Colonic mucosa (tissue), 4 donors: ENCODE measurements around the gene PBX2. TPM values are rescaled to one million over a fixed set of nuclear protein-coding genes. Genes with fewer than 3 reads are reported as not detected.

ENCODE experiments used
- DNase-seq: peaks from one replicate; pipeline ENCODE4 v3.0.0-alpha.2; 2020
- H3K27ac ChIP-seq: fragments of 200-600 bp; one replicate; pipeline ENCODE4 v1.8.0; 2021
- H3K27me3 ChIP-seq: fragments of 200-600 bp; one replicate; pipeline ENCODE4 v1.8.0; 2021
- H3K36me3 ChIP-seq: fragments of 200-600 bp; one replicate; pipeline ENCODE4 v1.8.0; 2021
- H3K4me1 ChIP-seq: fragments of 200-600 bp; one replicate; pipeline ENCODE4 v1.8.0; 2021; ENCODE audit warnings: mild to moderate bottlenecking
- H3K4me3 ChIP-seq: fragments of 200-600 bp; one replicate; pipeline ENCODE4 v1.8.0; 2021
- H3K9ac ChIP-seq, 2 donors: one replicate each; pipeline ENCODE4 v1.7.0; 2013; ENCODE audit warnings: control low read depth in 2 of 2, low read depth in 2 of 2, low read length in 2 of 2
- H3K9me3 ChIP-seq: fragments of 200-600 bp; one replicate; pipeline ENCODE4 v1.8.0; 2021
- intact Hi-C: fragments of 100-400 bp; cut with DNase I; formaldehyde crosslinking; loops from one replicate; pipeline ENCODE4 v1.14.1; 2022
- total RNA-seq, 2 donors: library from RNA; stranded (reverse); fragmentation: NEBNext Ultra II Directional in 1 of 2; extraction: Animal tissue kit (Norgen Biotek cat#: 25700) in 1 of 2; gene quantifications; one replicate each; pipeline ENCODE4 v1.2.1, GENCODE V29; 2021
- TF ChIP-seq, protein P1 (sequence below): fragments of 200-600 bp; IDR thresholded peaks from one replicate; pipeline ENCODE4 v1.8.0; 2022; ENCODE audit warnings: antibody characterized with exemption, mild to moderate bottlenecking
- donor health status: healthy.
- donor health status: DM: no; HTN: no; CAD: no.
- donor health status: DM: no; HTN: no; CAD: no.

PBX2 gene
- total RNA-seq, 2 donors from 2014 or later = 47.5 TPM

- no peak overlapping the region for H3K27ac ChIP-seq
- intact Hi-C loops = no loop called here
- no peak for DNase-seq
- H3K9me3 ChIP-seq = no peaks in the 10 kb centered on the region
- H3K9ac ChIP-seq = no peak overlapping the region
- no peaks in the 10 kb centered on the region for H3K36me3 ChIP-seq
- H3K4me3 ChIP-seq = no peak overlapping the region
- no peaks in the 10 kb centered on the region for H3K27me3 ChIP-seq
- no peaks in the 10 kb centered on the region for H3K4me1 ChIP-seq
- TF ChIP-seq, protein P1, sequence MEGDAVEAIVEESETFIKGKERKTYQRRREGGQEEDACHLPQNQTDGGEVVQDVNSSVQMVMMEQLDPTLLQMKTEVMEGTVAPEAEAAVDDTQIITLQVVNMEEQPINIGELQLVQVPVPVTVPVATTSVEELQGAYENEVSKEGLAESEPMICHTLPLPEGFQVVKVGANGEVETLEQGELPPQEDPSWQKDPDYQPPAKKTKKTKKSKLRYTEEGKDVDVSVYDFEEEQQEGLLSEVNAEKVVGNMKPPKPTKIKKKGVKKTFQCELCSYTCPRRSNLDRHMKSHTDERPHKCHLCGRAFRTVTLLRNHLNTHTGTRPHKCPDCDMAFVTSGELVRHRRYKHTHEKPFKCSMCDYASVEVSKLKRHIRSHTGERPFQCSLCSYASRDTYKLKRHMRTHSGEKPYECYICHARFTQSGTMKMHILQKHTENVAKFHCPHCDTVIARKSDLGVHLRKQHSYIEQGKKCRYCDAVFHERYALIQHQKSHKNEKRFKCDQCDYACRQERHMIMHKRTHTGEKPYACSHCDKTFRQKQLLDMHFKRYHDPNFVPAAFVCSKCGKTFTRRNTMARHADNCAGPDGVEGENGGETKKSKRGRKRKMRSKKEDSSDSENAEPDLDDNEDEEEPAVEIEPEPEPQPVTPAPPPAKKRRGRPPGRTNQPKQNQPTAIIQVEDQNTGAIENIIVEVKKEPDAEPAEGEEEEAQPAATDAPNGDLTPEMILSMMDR = no peak
These were observed 26.3 kb downstream of the PBX2 start for GRCh38 chr6:32163559-32164258.

GRCh38 chr6:32158052-32158451 lies 31.9 kb downstream of the PBX2 start:
- no peaks in the 10 kb centered on the region for H3K27me3 ChIP-seq
- H3K9ac ChIP-seq = no peak overlapping the region
- peaks cover 4% of the 10 kb centered on the region for H3K4me1 ChIP-seq
- no peaks in the 10 kb centered on the region for H3K9me3 ChIP-seq
- intact Hi-C loops = loop anchor here (5.0 kb wide), 1 partner anchor 41 kb away; no protein-coding TSS in a partner anchor
- H3K36me3 ChIP-seq = no peaks in the 10 kb centered on the region
- TF ChIP-seq, protein P1 = no peak
- no peak overlapping the region for H3K4me3 ChIP-seq
- no peak overlapping the region for H3K27ac ChIP-seq
- DNase-seq = no peak

DNA sequence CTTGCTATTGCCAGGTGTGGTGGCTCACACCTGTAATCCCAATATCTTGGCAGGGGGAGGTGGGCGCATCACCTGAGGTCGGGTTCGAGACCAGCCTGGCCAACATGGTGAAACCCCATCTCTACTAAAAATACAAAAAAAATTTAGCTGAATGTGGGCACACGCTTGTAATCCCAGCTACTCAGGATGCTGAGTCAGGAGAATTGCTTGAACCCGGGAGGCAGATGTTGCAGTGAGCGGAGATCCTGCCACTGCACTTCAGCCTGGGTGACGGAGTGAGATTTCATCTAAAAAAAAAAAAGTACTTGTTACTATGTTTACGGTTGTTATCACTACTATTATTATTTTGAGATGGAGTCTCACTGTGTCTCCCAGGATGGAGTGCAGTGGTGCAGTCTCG lies 33.1 kb downstream of the PBX2 start:
- Histone ChIP-seq H3K36me3 (no peaks in the 10 kb centered on the region), H3K9me3 (no peaks in the 10 kb centered on the region), H3K4me3 (no peak overlapping the region), H3K4me1 (peaks cover 4% of the 10 kb centered on the region), H3K27ac (no peak overlapping the region), H3K27me3 (no peaks in the 10 kb centered on the region), H3K9ac (no peak overlapping the region)
- TF ChIP-seq, protein P1 = no peak
- DNase-seq = no peak
- intact Hi-C loops = loop anchor here (5.0 kb wide), 1 partner anchor 40 kb away; no protein-coding TSS in a partner anchor

GRCh38 chr6:32154514-32155161 lies 35.4 kb downstream of the PBX2 start:
- TF ChIP-seq, protein P1 = peak; percentile 44
- peaks cover 4% of the 10 kb centered on the region for H3K4me1 ChIP-seq
- intact Hi-C loops = loop anchor here (5.0 kb wide), 1 partner anchor 37 kb away; no protein-coding TSS in a partner anchor

DNA sequence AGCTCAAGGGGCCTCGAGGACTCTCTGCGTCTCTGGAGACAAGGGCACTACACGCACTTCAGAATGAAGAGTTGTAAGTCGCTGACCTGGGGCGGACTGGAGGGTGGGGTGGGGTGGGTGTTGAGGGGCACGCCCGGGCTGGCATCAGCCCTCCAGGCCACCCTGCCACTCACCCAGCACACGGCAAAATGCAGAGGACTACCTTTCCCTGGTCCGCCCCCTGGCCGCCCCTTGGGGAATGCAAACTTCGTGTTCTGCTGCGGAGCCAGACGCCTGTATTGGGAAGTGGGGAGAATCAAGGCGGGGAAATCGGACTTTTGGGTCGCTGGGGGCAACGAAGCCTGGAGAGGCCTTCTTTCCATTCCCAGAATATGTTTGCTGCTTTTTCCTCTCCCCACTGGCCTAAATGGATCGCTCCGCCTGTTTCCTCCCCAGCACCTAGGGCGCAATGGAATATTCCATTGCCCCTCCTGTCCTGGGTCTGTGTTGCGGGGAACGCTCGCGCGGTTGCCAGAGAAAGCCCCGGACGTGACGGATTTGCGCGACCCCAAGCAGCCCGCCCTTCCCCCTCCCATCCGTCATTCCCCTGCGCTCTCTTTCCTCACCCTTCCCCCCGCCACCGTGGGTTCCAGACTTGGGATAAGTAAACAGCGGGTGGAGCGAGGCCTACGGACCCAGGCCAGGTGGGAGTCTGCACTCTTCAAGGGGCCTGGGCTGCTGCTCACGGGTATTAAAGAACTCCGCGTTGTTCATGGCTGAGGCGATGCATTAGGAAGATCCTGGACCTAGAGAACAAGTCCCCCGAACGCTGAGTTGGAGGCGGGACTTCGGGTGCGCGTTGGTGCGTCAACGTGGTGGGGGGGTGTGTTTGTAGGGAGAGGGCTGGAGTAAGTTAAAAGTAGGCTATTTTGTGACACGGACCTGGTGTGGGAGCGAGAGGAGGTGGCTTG lies 36.2 kb downstream of the PBX2 start, which contains the start of gene PPT2:
PPT2 (plus strand) TSS at position 578 of the 950 bp plus-strand sequence. CDS start 454 bp downstream, outside the sequence.
- H3K4me1 ChIP-seq = peaks cover 4% of the 10 kb centered on the region
- TF ChIP-seq, protein P1 = no peak
- H3K4me3 ChIP-seq = peak within 1 kb of the TSS; percentile 60
- peak within 1 kb of the TSS; percentile 68 to 98 for H3K9ac ChIP-seq
- no peaks in the 10 kb centered on the region for H3K27me3 ChIP-seq
- no peaks in the 10 kb centered on the region for H3K9me3 ChIP-seq
- H3K27ac ChIP-seq = peak within 1 kb of the TSS; percentile 68
- intact Hi-C loops = no loop called here
- peak; percentile 84 for DNase-seq
- H3K36me3 ChIP-seq = no peaks in the 10 kb centered on the region

More at GRCh38 chr6:32154514-32155161, 35.4 kb downstream of the PBX2 start:
- Histone ChIP-seq H3K9me3 (no peaks in the 10 kb centered on the region), H3K9ac (peak overlapping the region; percentile 68 to 98), H3K27me3 (no peaks in the 10 kb centered on the region), H3K27ac (peak overlapping the region; percentile 68), H3K4me3 (peak overlapping the region; percentile 60), H3K36me3 (no peaks in the 10 kb centered on the region)
- DNase-seq = peak; percentile 84
